Fibroblast of skin of right biceps (primary cell): Measurements from ENCODE around the gene SEC14L5.
"Not testable (repeated sequence)": the region's sequence is repeated elsewhere in the genome, so short reads cannot be mapped to it uniquely, and the experiment has no call there.

Experiments used
- DNase-seq: peaks from one replicate; pipeline ENCODE4 v3.0.0-alpha.2; 2013

The SEC14L5 gene

GRCh38 chr16:4954714-4955113 is 3.4 kb upstream of the SEC14L5 start:
- no peak for DNase-seq

DNA sequence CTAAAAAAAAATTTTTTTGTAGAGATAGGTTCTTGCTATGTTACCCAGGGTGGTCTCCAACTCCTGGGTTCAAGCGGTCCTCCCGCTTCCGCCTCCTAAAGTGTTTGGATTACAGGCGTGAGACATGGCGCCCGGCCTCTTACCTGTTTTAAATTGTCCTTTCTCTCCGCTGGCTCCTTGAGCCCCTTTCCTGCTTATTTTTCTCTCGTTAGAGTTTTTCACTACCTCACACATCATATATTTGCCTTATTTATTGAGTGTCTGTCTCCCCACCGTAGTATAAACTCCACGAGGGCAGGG is 760 bp upstream of the SEC14L5 start:
- no peak for DNase-seq

GRCh38 chr16:4958510-4959438 is 644 bp downstream of the SEC14L5 start:
- no peak for DNase-seq

- no peak for DNase-seq
These were observed 2.4 kb downstream of the SEC14L5 start for GRCh38 chr16:4960579-4960978.

- DNase-seq = no peak
These were observed 4.6 kb downstream of the SEC14L5 start for GRCh38 chr16:4962716-4963115.

DNA sequence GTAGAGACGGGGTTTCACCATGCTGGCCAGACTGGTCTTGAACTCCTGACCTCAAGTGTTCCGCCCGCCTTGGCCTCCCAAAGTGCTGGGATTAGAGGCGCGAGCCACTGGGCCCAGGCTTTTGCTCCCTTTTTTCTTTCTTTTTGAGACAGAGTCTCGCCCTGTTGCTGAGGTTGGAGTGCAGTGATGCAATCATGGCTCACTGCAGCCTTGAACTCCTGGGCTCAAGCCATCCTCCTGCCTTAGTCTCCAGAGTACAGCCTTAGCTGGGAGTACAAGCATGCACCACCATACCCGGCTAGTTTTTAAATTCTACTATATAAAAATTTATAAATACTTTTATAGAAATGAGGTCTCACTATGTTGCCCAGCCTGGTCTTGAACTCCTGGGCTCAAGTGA is 5.4 kb downstream of the SEC14L5 start:
- not testable (repeated sequence) for DNase-seq

DNA sequence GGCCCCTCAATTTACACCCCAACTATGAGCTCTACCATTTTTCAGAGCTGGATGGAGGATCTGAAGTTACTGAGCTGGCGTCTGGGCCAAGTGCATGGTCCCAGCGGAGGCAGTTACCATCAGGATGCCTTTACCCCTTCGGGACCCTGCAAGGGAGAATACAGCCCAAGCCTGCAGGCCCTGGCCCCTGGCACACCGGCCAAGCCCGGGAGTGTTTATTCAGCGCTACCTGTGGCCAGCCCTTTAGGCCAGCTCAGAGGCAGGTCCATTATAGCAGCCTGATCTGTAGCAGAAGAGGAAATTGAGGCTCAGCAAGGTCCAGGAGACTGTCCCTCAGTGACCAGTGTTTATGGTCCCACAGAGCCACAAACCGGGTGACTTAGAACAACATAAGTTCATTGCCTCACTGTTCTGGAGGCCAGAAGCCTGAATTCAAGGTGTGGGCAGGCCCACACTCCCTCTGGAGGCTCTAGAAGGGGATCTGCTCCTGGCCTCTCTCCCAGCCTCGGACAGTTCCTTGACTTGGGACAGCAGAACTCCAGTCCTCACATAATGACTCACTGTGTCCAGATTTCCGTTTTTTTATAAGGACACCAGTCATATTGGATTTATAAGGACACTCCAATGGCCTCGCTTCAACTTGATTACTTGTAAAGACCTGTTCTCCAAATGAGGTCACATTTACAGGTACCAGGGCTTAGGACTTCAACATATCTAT is 8.8 kb downstream of the SEC14L5 start:
- DNase-seq = no peak

DNA sequence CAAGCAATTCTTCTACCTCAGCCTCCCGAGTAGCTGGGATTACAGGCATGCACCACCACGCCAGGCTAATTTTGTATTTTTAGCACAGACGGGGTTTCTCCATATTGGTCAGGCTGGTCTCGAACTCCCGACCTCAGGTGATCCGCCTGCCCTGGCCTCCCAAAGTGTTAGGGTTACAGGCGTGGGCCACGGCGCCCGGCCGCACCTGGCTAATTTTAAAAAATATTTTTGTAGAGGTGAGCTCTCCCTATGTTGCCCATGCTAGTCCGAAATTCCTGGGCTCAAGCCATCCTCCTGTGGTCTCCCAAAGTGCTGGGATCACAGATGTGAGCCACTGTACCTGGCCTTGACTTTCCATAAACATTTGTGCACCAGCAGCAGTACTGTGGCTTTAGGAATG is 10.1 kb downstream of the SEC14L5 start:
- not testable (repeated sequence) for DNase-seq

- no peak for DNase-seq
These were observed 10.9 kb downstream of the SEC14L5 start for GRCh38 chr16:4968879-4969483.

- DNase-seq = no peak
These were observed 11.9 kb downstream of the SEC14L5 start for GRCh38 chr16:4970010-4970409.

DNA sequence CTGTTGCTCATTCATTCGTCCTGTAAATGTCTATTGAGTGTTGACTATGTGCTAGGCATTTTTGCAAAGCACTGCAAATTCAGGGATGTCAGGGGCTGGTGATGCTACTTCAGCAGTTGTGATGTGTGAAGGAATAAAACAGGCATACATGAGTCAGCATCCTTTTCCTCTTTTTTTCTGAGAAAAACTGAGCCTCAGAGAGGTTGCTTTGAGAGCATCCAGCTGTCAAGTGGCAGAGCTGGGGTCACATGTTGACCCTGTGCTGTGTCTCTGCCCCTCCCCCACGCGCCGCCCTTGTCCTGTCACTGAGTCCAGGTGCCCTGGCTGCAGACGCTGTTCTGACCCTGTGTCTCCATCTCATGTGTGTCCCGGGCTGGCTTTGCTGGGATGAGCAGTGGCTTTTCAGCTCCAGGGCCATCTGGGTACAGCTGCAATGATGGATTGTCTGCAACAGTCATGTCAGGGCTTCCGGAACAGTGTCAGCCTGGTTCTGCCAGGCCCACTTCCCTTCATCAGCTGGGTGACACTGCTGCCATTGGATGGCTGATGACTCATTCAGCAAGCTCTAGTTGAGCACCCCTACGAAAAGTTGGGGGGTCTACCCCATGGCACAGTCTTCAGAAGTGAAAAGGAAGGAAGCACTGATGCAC is 14.9 kb downstream of the SEC14L5 start:
- DNase-seq = no peak

- DNase-seq = no peak
These were observed 17.9 kb downstream of the SEC14L5 start for GRCh38 chr16:4976079-4976478.

DNA sequence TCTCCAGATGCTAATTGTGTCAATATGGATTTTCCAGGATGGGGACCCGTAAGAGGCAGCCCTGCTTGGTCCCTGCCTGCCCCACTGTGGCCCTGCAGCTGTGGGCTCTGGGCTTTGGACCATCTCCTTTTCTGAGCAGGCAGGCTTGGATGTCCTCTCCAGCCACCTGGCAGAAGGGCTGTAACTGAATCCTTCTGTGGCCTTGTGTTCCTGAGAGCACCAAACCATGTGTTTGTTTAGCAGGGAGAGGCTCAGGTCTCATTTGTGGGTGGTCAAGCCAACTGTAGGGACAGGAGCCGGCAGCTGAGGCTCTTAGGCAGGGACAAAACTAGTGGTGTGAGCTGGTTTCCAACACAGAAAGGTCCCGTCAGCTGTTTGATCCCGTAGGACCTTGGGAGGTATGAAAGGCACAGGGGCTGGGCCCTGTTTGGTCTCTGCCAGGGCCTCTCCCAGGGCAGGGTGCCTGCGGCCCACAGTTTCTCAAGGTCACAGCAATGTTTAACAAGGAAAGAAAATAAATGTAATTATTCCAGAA is 18.5 kb downstream of the SEC14L5 start:
- no peak for DNase-seq

- DNase-seq = no peak
These were observed 21.0 kb downstream of the SEC14L5 start for GRCh38 chr16:4979164-4979563.

GRCh38 chr16:4979736-4980660 is 21.9 kb downstream of the SEC14L5 start:
- DNase-seq = no peak

GRCh38 chr16:4980691-4981090 is 22.6 kb downstream of the SEC14L5 start:
- no peak for DNase-seq

DNA sequence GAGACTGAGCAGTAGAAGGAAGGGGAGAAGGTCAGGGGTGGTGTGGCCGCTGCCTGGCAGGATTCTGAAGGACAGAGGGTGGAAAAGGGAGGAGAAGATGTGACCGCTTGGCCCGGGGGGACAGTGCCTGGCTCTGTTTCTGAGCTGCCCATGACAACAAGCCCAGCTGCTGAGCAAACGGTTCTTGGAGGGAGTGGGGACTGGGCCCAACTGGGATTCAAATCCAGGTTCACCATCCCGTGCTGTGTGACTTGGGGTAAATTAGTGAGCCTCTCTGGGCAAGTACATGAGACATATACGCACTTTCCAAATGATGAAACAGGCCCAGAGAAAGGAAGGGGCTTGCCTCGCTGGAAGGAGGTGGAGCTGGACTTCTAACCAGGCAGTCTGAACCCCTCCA is 23.3 kb downstream of the SEC14L5 start:
- DNase-seq = no peak

GRCh38 chr16:4982056-4982867 is 24.1 kb downstream of the SEC14L5 start:
- no peak for DNase-seq

DNA sequence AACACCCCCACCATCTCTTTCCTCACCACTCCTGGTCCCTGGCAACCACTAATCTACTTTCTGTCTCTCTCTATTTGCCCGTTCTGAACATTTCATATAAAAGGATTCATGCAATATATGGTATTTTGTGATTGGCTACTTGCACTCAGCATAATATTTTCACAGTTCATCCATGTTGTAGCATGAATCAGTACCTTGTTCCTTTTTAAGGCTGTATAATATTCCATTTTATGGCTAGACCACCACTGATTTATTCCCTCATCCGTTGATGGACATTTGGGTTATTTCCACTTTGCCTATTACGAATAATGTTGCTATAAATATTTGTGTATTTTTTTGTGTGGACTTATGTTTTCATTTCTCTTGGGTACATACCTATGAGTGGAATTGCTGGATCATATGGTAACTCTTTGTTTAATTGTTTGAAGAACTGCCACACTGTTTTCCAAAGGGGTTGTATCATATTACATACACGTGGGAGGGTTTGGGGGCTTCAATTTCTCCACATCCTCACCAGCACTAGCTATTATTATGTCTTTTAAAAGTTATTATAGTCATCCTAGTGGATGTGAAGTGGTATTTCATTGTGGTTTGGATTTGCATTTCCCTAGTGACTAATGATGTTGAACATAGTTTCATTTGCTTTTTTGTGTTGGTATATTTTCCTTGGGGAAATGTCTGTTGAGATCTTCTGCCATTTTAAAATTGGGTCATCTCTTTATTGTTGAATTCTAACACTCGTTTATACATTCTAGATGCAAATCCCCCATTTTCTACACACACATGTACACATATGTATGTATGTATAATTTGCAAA is 26.3 kb downstream of the SEC14L5 start:
- DNase-seq = no peak

GRCh38 chr16:4987250-4987579 is 29.1 kb downstream of the SEC14L5 start:
- no peak for DNase-seq
